ENCODE measurements around the gene EPHA2.
"Not testable (repeated sequence)": the region's sequence is repeated elsewhere in the genome, so short reads cannot be mapped to it uniquely, and the experiment has no call there.

EPHA2 gene

GRCh38 chr1:16167331-16168143, 11.7 kb upstream of the EPHA2 start:
- DNase-seq = peak; percentile 44

- DNase-seq = no peak
Observed at GRCh38 chr1:16166117-16166516, 10.2 kb upstream of the EPHA2 start.

- no peak for DNase-seq
Observed at GRCh38 chr1:16165548-16165947, 9.7 kb upstream of the EPHA2 start.

GRCh38 chr1:16165073-16165364, 9.2 kb upstream of the EPHA2 start:
- no peak for DNase-seq

- no peak for DNase-seq
Observed at GRCh38 chr1:16164213-16165072, 8.6 kb upstream of the EPHA2 start.

- not testable (repeated sequence) for DNase-seq
Observed at GRCh38 chr1:16163608-16164212, 7.8 kb upstream of the EPHA2 start.

- no peak for DNase-seq
Observed at GRCh38 chr1:16162163-16162822, 6.4 kb upstream of the EPHA2 start.

- DNase-seq = no peak
Observed at GRCh38 chr1:16161717-16162116, 5.8 kb upstream of the EPHA2 start.

- no peak for DNase-seq
Observed at GRCh38 chr1:16158993-16159831, 3.3 kb upstream of the EPHA2 start.

GRCh38 chr1:16158025-16158424, 2.2 kb upstream of the EPHA2 start:
- DNase-seq = no peak

GRCh38 chr1:16156848-16157495, 1.1 kb upstream of the EPHA2 start:
- DNase-seq = peak; percentile 32

GRCh38 chr1:16153999-16154673, 1.7 kb downstream of the EPHA2 start:
- peak; percentile 43 for DNase-seq

GRCh38 chr1:16153096-16153998, 2.5 kb downstream of the EPHA2 start:
- peak; percentile 29 for DNase-seq

GRCh38 chr1:16152481-16153087, 3.3 kb downstream of the EPHA2 start:
- DNase-seq = peak; percentile 45

GRCh38 chr1:16151995-16152384, 3.9 kb downstream of the EPHA2 start:
- DNase-seq = no peak

GRCh38 chr1:16151196-16151994, 4.5 kb downstream of the EPHA2 start:
- DNase-seq = peak; percentile 74

- DNase-seq = no peak
Observed at GRCh38 chr1:16150508-16150907, 5.4 kb downstream of the EPHA2 start.

- no peak for DNase-seq
Observed at GRCh38 chr1:16149702-16150488, 6.0 kb downstream of the EPHA2 start.
